ENCODE measurements around the gene SPC24. TPM values are rescaled to one million over a fixed set of nuclear protein-coding genes. Genes with fewer than 3 reads are reported as not detected.

SPC24 gene
- total RNA-seq, 1 experiment from 2014 or later, result 33.9 TPM

GRCh38 chr19:11202488-11203193 lies 47.1 kb upstream of the SPC24 start:
- no peaks in the 10 kb centered on the region for H4K20me1 ChIP-seq (ENCODE audit: insufficient read depth)
- no peak overlapping the region for H2AFZ ChIP-seq (ENCODE audit: low read depth, low read length, poor library complexity, severe bottlenecking)
- peaks cover 0 to 3% of the 10 kb centered on the region in 2 experiments; a peak in 1 of 4 replicates for H3K36me3 ChIP-seq (ENCODE audit: control insufficient read depth in 1 of 2, insufficient read depth in 2 of 2, low read length in 2 of 2)
- peaks cover 19 to 28% of the 10 kb centered on the region in 2 experiments for H3K4me1 ChIP-seq (ENCODE audit: control insufficient read depth in 1 of 2, insufficient read depth in 2 of 2, low read length in 2 of 2)
- no peak for DNase-seq (ENCODE audit: low read depth, low spot score)
- no peaks in the 10 kb centered on the region for H3K79me2 ChIP-seq (ENCODE audit: insufficient read depth, low read length)
- H3K27me3 ChIP-seq (ENCODE audit: insufficient read depth, low read length), result no peaks in the 10 kb centered on the region
- ChIA-PET POLR2A (no interaction called here), CTCF (interaction anchor here (1.0 to 1.8 kb wide), 3 partner anchors 65 to 266 kb away, joined by 3 to 4 read pairs (median 3); no protein-coding TSS in a partner anchor), RAD21 (ENCODE audit: low non-redundant PET in 1 of 2, low total read pairs in 2 of 2, uncharacterized antibody in 2 of 2, unreplicated experiment in 2 of 2) (interaction anchor here in 1 of 2 experiments (0.5 kb wide), 1 partner anchor 77 kb away, joined by 4 read pairs; no protein-coding TSS in a partner anchor)
- H3K4me2 ChIP-seq (ENCODE audit: low read length), result no peak overlapping the region
- ATAC-seq, result no peak
- intact Hi-C loops (cut with micrococcal nuclease), result loop anchor here (5.0 kb wide), 1 partner anchor 265 kb away; no protein-coding TSS in a partner anchor
- no TSS peak for BruUV-seq (replicated peaks)
- H3K9me3 ChIP-seq (ENCODE audit: control insufficient read depth in 1 of 2, insufficient read depth in 1 of 2, low read depth in 1 of 2, low read length in 2 of 2), result no peaks in the 10 kb centered on the region
- no peak overlapping the region for H3K4me3 ChIP-seq (replicated peaks in 1 of 2; ENCODE audit: low read depth in 1 of 2, low read length in 2 of 2)
- no peaks in the 10 kb centered on the region for H3K9me2 ChIP-seq (ENCODE audit: insufficient read depth)
- TF ChIP-seq POLR2A (IDR thresholded peaks at IDR 0.05; ENCODE audit: borderline replicate concordance, extremely low read depth, insufficient read depth, insufficient read length), result no peak
- TF ChIP-seq ZFX (IDR thresholded peaks at IDR 0.05), result no peak
- TF ChIP-seq FOSL1 (IDR thresholded peaks at IDR 0.05; ENCODE audit: low read depth), result no peak
- no peak for TF ChIP-seq ZNF274 (IDR thresholded peaks at IDR 0.05; ENCODE audit: low read depth, low read length)
- TF ChIP-seq CEBPB (IDR thresholded peaks at IDR 0.05; ENCODE audit: low read depth), result no peak
- no peak for TF ChIP-seq SRF (IDR thresholded peaks at IDR 0.05; ENCODE audit: low read depth)
- no peak for TF ChIP-seq YY1 (IDR thresholded peaks at IDR 0.05; ENCODE audit: extremely low read depth, insufficient replicate concordance, low read depth, low read length)
- TF ChIP-seq ZBTB33 (IDR thresholded peaks at IDR 0.05; ENCODE audit: extremely low read depth, insufficient replicate concordance, low read length), result no peak
- H3K9ac ChIP-seq (ENCODE audit: low read length), result no peak overlapping the region
- no peak overlapping the region for H3K27ac ChIP-seq (ENCODE audit: low read depth, low read length)

All from HCT116 (cell line).